Uterus (tissue), 4 donors: ENCODE results near the gene SHISAL1. TPM values are rescaled to one million over a fixed set of nuclear protein-coding genes. Genes with fewer than 3 reads are reported as not detected.
A peak's percentile ranks its signal among the peaks of the same experiment; 100 is the strongest.

ENCODE experiments used
- DNase-seq, 2 donors: peaks; one replicate each; pipeline ENCODE4 v3.0.0-alpha.2; 2019 to 2020
- H3K27ac ChIP-seq, 2 donors: fragments of 200-600 bp; sonication (generic); 1 replicate in 1 of 2; 2 replicates in 1 of 2; pipeline ENCODE4 v1.5.1; 2016 to 2018
- H3K27me3 ChIP-seq, 2 donors: fragments of 200-600 bp; sonication (generic); one replicate each; pipeline ENCODE4 v1.5.1; 2018 to 2019; ENCODE audit warnings: control low read depth in 1 of 2
- H3K36me3 ChIP-seq, 2 donors: fragments of 200-600 bp; sonication (generic); one replicate each; pipeline ENCODE4 v1.5.1; 2019; ENCODE audit warnings: control low read depth in 1 of 2
- H3K4me1 ChIP-seq, 2 donors: fragments of 200-600 bp; sonication (generic); one replicate each; pipeline ENCODE4 v1.5.1; 2018 to 2019; ENCODE audit warnings: control low read depth in 1 of 2
- H3K4me3 ChIP-seq, 2 donors: fragments of 200-600 bp; sonication (generic); 1 replicate in 1 of 2; 2 replicates in 1 of 2; pipeline ENCODE4 v1.5.1; 2018 to 2019; ENCODE audit warnings: mild to moderate bottlenecking in 1 of 2
- H3K9me3 ChIP-seq, 2 donors: fragments of 200-600 bp; sonication (generic); one replicate each; pipeline ENCODE4 v1.5.1; 2019; ENCODE audit warnings: control low read depth in 1 of 2
- POLR2A ChIP-seq, 2 donors: fragments of 450-650 bp; IDR thresholded peaks; one replicate each; pipeline ENCODE4 v1.6.1; 2016; ENCODE audit warnings: antibody characterized with exemption in 2 of 2, mild to moderate bottlenecking in 1 of 2, moderate library complexity in 1 of 2
- intact Hi-C: fragments of 100-400 bp; cut with DNase I; formaldehyde crosslinking; loops from one replicate; pipeline ENCODE4 v1.15.1; 2023; ENCODE audit warnings: low total_unique reads
- total RNA-seq, 4 donors: library from RNA; depleted of rRNA in 3 of 4; stranded (reverse); fragments of >200 nt in 3 of 4; gene quantifications; one replicate each; pipeline versions ENCODE4 v1.1.0 to v1.2.4, GENCODE V29; 2014 to 2023
- TF ChIP-seq, protein P1 (sequence below), 4 experiments: fragments of 200-600 bp in 2 of 4; fragments of 450-650 bp in 2 of 4; sonication (generic) in 2 of 4; IDR thresholded peaks; one replicate each; pipeline ENCODE4 v1.5.1; 2016 to 2019; ENCODE audit warnings: antibody characterized with exemption in 4 of 4, mild to moderate bottlenecking in 2 of 4, moderate library complexity in 1 of 4
- donor health status: DM: yes; HTN: yes; CAD: no.

The SHISAL1 gene
- total RNA-seq, 4 donors from 2014 or later = 4.7 to 44.2 (median 22.9) TPM

DNA sequence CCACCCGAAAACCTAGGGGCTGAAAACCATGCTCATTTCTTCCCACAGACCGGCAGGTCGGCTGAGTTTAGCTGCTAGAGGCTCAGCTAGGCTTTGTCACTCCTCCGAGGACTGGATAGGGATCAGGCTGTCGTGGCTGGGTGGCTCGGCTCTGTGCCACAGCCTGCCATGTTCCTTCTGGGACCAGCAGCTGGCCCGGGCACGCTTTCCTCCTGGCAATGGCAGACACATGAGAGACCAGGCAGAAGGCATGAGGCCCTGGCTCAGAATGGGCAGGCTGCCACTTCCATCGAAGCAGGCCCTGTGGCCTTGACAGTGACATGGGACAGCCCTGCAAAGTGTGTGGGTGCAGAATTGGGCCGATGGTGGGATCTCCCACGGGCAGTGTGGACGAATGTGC, 111.1 kb downstream of the SHISAL1 start:
- TF ChIP-seq, protein P1, sequence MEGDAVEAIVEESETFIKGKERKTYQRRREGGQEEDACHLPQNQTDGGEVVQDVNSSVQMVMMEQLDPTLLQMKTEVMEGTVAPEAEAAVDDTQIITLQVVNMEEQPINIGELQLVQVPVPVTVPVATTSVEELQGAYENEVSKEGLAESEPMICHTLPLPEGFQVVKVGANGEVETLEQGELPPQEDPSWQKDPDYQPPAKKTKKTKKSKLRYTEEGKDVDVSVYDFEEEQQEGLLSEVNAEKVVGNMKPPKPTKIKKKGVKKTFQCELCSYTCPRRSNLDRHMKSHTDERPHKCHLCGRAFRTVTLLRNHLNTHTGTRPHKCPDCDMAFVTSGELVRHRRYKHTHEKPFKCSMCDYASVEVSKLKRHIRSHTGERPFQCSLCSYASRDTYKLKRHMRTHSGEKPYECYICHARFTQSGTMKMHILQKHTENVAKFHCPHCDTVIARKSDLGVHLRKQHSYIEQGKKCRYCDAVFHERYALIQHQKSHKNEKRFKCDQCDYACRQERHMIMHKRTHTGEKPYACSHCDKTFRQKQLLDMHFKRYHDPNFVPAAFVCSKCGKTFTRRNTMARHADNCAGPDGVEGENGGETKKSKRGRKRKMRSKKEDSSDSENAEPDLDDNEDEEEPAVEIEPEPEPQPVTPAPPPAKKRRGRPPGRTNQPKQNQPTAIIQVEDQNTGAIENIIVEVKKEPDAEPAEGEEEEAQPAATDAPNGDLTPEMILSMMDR (IDR thresholded peaks at IDR 0.05) = no peak
- no peak for TF ChIP-seq POLR2A (IDR thresholded peaks at IDR 0.05)
- Histone ChIP-seq H3K36me3 (no peaks in the 10 kb centered on the region), H3K4me1 (peaks cover 0 to 7% of the 10 kb centered on the region in 2 donors), H3K27me3 (no peaks in the 10 kb centered on the region), H3K4me3 (no peak overlapping the region), H3K27ac (peak overlapping the region in 1 of 2 donors; percentile 71), H3K9me3 (no peaks in the 10 kb centered on the region)
- intact Hi-C loops = no loop called here
- no peak for DNase-seq

DNA sequence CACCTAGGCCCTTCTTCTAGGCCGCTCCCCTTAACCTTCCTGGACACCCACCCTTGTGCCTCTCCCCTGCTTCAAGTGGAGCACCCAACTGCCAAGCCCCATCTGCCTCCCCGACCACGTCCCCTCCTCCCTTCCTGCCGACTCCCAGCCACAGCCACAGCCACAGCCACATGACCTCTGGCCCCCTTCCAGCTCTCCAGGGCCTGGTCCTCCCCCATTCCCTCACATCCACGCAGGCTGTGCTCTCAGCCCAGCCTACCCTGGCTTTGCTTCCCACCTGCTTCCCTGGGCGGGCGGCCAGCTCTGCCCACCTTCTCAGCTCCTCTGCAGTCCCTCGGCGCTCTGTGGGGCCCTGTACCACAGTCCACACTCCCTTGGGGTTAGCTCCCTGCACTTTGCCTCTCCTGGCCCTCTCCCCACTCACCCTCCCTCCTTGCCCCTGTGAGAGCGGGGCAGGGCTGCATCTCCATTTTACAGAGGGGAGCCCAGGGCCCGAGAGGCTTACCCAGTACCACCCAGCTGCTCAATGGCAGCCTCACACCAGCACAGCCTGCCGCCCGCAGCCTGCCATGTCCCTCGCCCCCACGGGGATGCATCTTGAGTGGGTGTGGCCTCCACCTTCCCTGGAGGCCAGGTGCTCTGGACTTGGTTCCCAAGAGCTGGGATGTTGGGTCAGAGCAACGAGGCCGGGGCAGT, 111.7 kb downstream of the SHISAL1 start:
- H3K4me1 ChIP-seq = peaks cover 0 to 7% of the 10 kb centered on the region in 2 donors
- no peaks in the 10 kb centered on the region for H3K36me3 ChIP-seq
- H3K27me3 ChIP-seq = no peaks in the 10 kb centered on the region
- no peaks in the 10 kb centered on the region for H3K9me3 ChIP-seq
- no peak for DNase-seq
- TF ChIP-seq POLR2A (IDR thresholded peaks at IDR 0.05) = no peak
- H3K27ac ChIP-seq = no peak overlapping the region
- intact Hi-C loops = no loop called here
- no peak overlapping the region for H3K4me3 ChIP-seq

DNA sequence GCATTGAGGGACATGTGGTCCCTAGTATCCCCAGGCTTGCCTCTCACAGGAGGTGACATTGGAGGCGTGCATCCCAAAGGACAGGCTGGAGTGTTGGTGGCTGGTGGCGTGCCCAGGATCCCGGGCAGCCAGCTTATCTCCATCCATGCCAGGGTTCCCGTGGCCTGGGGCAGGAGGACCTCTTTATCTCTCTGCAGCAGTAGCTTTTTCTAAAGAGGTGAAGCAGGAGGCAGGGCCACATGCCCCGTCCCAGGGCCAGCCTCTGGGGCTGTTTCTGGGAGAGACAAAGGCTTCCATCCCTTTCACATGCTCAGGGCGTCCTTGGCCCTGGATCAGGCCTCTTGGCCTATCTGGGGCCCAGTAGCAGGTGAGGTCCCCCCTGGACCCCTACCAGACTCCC, 112.3 kb downstream of the SHISAL1 start:
- Histone ChIP-seq H3K27ac (no peak overlapping the region), H3K9me3 (no peaks in the 10 kb centered on the region), H3K36me3 (no peaks in the 10 kb centered on the region), H3K27me3 (no peaks in the 10 kb centered on the region), H3K4me1 (peaks cover 0 to 7% of the 10 kb centered on the region in 2 donors), H3K4me3 (no peak overlapping the region)
- intact Hi-C loops = no loop called here
- no peak for DNase-seq
- TF ChIP-seq, protein P1 (IDR thresholded peaks at IDR 0.05) = no peak

DNA sequence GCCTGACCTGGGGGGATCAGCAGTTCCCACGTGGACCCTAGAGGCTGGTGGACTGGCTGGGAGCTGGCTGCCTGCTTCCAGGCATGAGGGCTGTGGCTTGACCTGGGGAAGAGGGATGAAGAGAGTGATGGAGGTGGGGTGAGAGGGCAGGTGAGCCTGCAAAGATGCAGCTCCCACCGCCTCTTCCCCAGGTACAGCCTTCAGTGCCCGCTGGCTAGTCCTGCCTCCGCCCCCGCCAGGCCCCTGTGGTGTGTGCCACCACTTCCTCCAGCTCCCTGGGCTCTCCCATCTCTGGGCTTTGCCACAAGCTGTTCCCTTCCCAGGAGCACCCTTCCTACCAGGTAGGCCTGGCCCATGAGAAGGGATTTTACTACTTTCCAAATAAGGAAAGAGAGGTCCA, 112.9 kb downstream of the SHISAL1 start:
- Histone ChIP-seq H3K4me1 (peaks cover 0 to 7% of the 10 kb centered on the region in 2 donors), H3K4me3 (no peak overlapping the region), H3K27me3 (no peaks in the 10 kb centered on the region), H3K27ac (no peak overlapping the region), H3K9me3 (no peaks in the 10 kb centered on the region), H3K36me3 (no peaks in the 10 kb centered on the region)
- TF ChIP-seq, protein P1 (IDR thresholded peaks at IDR 0.05) = no peak
- TF ChIP-seq POLR2A (IDR thresholded peaks at IDR 0.05) = no peak
- intact Hi-C loops = no loop called here
- no peak for DNase-seq

DNA sequence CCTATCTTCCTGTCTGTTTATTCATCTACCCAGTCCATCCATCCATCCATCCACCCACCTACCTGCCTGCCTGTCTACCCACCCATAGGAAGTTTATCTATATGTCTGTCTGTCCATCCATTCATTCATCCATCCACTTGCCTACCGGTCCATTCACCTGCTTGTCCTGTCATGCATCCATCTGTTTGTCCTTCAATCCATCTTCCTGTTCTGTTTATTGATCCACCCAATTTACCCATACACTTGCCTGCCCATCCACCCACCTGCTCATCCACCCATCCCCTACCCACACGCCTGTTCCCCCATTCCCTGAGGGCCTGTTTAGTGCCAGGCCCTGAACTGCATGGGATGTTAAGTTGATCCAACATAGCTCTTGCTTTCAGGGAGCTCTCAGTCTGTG, 113.6 kb downstream of the SHISAL1 start:
- no peak for DNase-seq
- intact Hi-C loops = no loop called here

More for the DNA sequence above, 113.6 kb downstream of the SHISAL1 start:
- H3K9me3 ChIP-seq = no peaks in the 10 kb centered on the region
- no peak overlapping the region for H3K27ac ChIP-seq
- no peaks in the 10 kb centered on the region for H3K27me3 ChIP-seq
- H3K4me1 ChIP-seq = peaks cover 0 to 7% of the 10 kb centered on the region in 2 donors
- H3K36me3 ChIP-seq = no peaks in the 10 kb centered on the region
- TF ChIP-seq, protein P1 (IDR thresholded peaks at IDR 0.05) = no peak
- no peak for TF ChIP-seq POLR2A (IDR thresholded peaks at IDR 0.05)
- H3K4me3 ChIP-seq = no peak overlapping the region
